Activated gamma-delta T cell (primary cell): ENCODE data around the gene CCL18.
"Not testable (repeated sequence)": the region's sequence is repeated elsewhere in the genome, so short reads cannot be mapped to it uniquely, and the experiment has no call there.

Source experiments
- DNase-seq: peaks from one replicate; lab custom pipeline; 2025; lab: John Stamatoyannopoulos, UW

CCL18 gene

GRCh38 chr17:36104246-36104645 lies 40.2 kb downstream of the CCL18 start:
- DNase-seq, result not testable (repeated sequence)

GRCh38 chr17:36104701-36105181 lies 40.7 kb downstream of the CCL18 start:
- no peak for DNase-seq

DNA sequence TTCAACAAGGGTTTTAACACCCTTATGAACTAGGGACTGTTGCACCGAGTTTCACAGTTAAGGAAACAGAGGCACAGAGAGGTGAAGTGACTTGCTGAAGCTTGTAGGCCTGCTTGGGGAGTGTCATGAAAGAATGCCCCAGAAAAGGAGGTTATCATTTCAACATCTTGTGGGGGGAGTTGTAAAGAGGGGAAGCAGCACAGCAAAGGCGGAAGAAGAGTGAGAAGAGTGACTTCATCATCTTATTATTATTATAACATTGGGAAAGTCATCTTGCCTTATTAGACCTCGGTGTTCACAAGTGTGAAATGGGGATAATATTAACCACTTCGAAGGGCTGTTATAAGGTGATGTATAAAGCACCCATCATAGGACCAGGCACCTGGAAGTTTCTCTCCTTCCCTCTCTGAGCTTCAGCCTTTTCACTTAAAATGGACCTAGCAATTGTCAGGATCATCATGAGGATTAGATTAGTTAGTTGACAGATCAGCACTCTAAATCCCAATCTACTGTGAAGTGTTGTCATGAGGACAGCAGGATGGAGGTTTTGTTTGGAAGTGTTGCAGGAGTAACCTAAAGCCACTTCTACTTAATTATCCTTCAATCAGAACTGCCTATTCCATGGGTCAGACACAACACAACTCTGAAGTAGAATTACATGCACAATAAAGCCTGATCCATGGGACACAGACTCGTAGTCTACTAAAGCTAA lies 41.9 kb downstream of the CCL18 start:
- no peak for DNase-seq

DNA sequence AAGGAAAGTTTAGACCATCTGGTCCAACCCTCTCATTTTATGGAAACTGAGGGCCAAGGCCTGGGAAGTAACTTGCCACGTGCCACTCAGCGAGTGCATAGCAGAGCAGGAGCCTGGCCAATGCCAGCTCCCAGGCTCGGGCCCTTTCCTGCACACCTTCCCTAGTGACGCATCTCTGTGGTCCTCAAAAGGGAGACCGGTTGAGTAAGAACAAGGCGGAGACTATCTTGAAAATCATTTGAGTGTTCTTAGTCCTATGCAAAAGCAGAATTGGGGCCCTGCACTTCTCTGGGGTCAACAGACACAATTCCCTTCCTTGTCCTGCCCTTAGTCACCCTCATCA lies 42.4 kb downstream of the CCL18 start:
- DNase-seq, result no peak

GRCh38 chr17:36107660-36108059 lies 43.6 kb downstream of the CCL18 start:
- DNase-seq, result no peak

DNA sequence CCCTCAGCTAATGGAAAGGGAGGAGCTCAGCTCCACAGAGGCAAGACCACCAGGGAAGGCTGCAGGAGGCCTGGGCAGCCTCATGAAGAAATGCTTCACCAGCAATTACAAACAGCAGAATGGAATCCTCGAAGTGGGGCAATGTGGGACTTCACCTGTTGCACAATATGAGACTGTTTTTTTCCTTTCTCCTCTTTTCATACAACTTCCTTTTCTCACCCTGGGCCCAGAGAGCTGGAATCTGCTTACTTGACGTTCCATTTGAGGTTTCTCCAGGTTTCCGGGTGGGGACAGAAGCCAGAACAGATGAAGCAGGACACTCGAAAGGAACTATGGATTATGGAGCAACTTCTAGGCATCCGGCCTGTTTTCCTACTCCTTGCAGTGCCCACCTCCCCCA lies 44.2 kb downstream of the CCL18 start:
- DNase-seq, result not testable (repeated sequence)

- no peak for DNase-seq
Measured at GRCh38 chr17:36111068-36111490, 47.0 kb downstream of the CCL18 start.

- DNase-seq, result no peak
Measured at GRCh38 chr17:36112572-36112971, 48.5 kb downstream of the CCL18 start.

DNA sequence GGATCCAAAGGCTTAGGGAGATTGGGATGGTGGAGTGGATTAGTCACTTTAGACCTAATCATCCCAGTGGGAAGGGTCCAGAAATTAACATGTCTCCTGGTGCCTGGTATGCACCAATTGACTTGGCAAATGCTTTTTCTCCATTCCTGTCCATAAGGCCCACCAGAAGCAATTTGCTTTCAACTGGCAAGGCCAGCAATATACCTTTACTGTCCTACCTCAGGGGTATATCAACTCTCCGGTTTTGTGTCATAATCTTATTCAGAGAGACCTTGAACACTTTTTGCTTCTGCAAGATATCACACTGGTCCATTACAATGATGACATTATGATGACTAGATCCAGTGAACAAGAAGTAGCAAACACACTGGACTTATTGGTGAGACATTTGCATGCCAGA lies 49.1 kb downstream of the CCL18 start:
- not testable (repeated sequence) for DNase-seq

DNA sequence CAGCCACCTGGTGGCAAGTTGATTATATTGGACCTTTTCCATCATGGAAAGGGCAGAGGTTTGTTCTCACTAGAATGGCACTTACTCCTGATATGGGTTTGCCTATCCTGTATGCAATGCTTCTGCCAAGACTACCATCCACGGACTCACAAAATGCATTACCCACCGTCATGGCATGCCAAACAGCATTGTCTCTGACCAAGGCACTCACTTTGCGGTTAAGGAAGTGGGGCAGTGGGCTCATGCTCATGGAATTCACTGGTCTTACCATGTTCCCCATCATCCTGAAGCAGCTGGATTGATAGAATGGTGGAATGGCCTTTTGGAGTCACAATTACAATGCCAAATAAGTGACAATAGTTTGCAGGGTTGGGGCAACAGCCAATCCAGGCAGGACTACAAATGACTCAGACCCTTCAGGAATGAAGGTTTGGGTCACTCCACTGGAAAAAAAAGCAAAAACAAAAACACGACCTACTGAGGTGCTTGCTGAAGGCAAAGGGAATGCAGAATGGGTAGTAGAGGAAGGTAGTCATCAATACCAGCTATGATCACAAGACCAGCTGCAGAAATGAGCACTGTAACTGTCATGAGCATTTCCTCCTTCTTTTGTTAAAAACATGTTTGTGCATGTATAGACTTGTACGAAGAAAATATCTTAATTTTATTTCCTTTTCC lies 51.0 kb downstream of the CCL18 start:
- DNase-seq, result not testable (repeated sequence)

DNA sequence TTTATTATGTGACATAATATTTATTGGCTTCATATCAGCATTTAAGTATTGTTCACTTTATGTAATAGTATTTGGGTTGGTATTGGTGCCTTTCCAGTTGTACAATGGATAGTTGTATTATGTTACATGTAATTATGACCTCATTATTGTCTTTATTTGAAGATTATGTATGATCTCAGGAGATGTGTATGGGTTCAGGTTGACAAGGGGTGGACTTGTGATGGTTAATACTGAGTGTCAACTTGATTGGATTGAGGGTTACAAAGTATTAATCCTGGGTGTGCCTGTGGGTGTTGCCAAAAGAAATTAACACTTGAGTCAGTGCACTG lies 51.5 kb downstream of the CCL18 start:
- not testable (repeated sequence) for DNase-seq

DNA sequence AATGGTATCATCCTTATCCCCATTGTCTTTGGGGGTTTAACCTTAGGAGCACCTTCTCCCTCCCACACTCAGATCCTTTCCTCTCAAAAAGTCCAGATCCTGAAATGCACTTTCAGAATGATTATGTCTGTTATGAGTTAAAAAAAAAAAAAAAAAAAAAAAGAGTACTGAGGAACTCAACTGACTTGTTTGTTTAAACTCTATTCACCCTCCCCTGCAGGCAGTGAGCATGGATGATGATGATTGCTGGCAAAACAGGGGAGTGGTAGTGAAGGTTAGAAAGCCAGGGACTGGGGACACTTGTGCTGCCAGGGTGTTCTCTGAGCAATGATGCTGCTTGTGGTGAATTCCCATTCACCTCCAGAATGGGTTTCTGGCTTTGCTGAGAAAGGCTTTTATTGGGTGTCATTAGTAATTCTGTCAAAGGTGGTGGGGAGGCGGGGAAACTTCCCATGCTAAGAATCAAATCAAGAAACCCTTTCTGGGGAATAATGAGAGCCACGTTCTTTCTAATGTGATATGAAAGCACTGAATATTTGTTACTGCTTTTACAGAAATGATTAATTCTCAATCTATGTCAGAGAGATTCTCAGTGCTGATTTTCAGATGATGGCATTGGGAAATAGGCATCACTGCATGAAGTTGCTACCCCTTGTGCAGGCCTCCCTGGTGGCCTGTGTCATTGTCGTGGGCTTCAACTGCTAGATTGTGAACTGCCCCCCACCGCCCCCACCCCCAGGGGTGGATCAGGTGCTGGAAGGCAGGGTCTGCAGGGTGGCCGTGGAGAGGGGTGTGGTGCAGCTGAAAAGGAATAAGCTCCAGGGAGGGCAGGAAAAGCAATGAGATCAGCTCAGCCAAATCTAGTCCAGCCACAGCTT lies 53.7 kb downstream of the CCL18 start:
- DNase-seq, result no peak

DNA sequence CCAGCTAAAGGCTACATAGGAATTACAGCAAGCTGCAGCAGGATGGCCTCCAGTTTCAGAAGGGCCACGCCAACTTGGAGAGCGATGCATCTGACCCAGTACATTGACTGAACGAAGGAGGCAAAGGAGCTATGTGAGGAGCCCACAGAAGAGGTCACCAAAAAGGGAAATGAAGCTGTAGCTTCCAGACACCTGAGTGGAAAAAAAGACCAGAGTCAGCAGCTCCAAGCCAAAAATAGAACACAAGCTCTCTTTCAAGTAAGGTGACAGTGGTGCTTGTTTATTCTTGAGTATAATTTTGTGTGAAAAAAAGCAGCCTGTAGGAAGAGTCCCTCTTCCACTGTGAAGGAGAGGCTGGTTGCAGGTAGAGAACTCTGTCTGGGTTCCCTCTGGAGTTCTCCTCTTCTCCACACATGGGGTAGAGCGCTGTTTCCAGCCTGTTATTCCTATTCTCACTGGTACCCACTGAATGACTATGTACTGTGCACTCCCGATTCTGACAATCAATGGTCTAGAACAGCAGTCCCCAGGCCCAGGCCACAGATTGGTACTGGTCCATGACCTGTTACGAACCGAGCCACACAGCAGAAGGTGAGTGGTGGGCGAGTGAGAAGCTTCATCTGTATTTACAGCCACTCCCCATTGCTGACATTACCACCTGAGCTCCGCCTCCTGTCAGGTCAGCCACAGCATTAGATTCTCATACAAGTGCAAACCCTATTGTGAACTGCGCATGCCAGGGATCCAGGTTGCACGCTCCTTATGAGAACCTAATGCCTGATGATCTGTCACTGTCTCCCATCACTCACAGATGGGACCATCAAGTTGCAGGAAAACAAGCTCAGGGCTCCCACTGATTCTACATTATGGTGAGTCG lies 54.6 kb downstream of the CCL18 start:
- DNase-seq, result no peak

- DNase-seq, result no peak
Measured at GRCh38 chr17:36120221-36120620, 56.1 kb downstream of the CCL18 start.

DNA sequence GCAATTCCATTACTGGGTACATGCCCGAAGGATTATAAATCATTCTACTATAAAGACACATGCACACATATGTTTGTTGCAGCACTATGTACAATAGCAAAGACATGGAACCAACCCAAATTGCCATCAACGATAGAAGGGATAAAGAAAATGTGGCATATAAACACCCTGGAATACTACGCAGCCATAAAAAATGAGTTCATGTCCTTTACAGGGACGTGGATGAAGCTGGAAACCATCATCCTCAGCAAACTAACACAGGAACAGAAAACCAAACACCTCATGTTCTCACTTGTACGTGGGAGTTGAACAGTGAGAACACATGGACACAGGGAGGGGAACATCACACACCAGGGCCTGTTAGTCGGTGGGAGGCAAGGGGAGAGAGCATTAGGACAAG lies 57.0 kb downstream of the CCL18 start:
- not testable (repeated sequence) for DNase-seq
